Measurements from ENCODE around the gene BCKDHA.
"Not testable (repeated sequence)": the region's sequence is repeated elsewhere in the genome, so short reads cannot be mapped to it uniquely, and the experiment has no call there.

BCKDHA gene

DNA sequence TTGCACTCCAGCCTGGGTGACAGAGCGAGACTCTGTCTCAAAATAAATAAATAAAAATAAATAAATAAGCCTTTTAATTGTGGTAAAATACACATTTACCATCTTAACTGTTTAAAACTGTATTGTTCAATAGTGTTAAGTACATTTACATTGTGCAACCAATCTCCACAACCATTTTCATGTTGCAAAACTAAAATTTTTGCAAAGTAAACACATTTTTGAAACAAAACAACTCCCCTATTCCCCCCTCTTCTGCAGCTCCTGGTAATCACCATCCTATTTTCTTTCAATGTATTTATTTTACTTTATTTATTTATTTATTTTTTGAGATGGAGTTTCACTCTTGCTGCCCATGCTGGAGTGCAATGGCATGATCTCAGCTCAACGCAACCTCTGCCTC lies 27.8 kb upstream of the BCKDHA start:
- Histone ChIP-seq H3K9ac (ENCODE audit: low read depth, low read length) (no peak overlapping the region), H3K79me2 (ENCODE audit: insufficient read depth, low read length) (peaks cover 15% of the 10 kb centered on the region), H3K4me2 (ENCODE audit: insufficient read depth, low read length) (no peak overlapping the region), H3K27ac (ENCODE audit: low read length) (no peak overlapping the region), H3K9me3 (ENCODE audit: insufficient read depth, low read length, severe bottlenecking) (no peaks in the 10 kb centered on the region), H3K4me1 (ENCODE audit: insufficient read depth, low read length) (peaks cover 6% of the 10 kb centered on the region), H4K20me1 (ENCODE audit: insufficient read depth, low read length) (no peaks in the 10 kb centered on the region), H3K27me3 (ENCODE audit: insufficient read depth, low read length, poor library complexity) (no peaks in the 10 kb centered on the region), H2AFZ (ENCODE audit: low read depth, low read length) (no peak overlapping the region), H3K36me3 (ENCODE audit: insufficient read depth, low read length) (no peaks in the 10 kb centered on the region; the same call in 1 of the 2 replicates), H3K4me3 (ENCODE audit: low read depth in 1 of 2, low read length in 2 of 2) (no peak overlapping the region)
- ATAC-seq (ENCODE audit: insufficient read depth, low read depth): no peak
- DNase-seq: no peak
- no peak for TF ChIP-seq EZH2 (IDR thresholded peaks at IDR 0.05; ENCODE audit: borderline replicate concordance, low read depth, low read length, severe bottlenecking)
- TF ChIP-seq, protein P1, sequence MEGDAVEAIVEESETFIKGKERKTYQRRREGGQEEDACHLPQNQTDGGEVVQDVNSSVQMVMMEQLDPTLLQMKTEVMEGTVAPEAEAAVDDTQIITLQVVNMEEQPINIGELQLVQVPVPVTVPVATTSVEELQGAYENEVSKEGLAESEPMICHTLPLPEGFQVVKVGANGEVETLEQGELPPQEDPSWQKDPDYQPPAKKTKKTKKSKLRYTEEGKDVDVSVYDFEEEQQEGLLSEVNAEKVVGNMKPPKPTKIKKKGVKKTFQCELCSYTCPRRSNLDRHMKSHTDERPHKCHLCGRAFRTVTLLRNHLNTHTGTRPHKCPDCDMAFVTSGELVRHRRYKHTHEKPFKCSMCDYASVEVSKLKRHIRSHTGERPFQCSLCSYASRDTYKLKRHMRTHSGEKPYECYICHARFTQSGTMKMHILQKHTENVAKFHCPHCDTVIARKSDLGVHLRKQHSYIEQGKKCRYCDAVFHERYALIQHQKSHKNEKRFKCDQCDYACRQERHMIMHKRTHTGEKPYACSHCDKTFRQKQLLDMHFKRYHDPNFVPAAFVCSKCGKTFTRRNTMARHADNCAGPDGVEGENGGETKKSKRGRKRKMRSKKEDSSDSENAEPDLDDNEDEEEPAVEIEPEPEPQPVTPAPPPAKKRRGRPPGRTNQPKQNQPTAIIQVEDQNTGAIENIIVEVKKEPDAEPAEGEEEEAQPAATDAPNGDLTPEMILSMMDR (IDR thresholded peaks at IDR 0.05; ENCODE audit: borderline replicate concordance, extremely low read depth, low read length, poor library complexity, severe bottlenecking): no peak

DNA sequence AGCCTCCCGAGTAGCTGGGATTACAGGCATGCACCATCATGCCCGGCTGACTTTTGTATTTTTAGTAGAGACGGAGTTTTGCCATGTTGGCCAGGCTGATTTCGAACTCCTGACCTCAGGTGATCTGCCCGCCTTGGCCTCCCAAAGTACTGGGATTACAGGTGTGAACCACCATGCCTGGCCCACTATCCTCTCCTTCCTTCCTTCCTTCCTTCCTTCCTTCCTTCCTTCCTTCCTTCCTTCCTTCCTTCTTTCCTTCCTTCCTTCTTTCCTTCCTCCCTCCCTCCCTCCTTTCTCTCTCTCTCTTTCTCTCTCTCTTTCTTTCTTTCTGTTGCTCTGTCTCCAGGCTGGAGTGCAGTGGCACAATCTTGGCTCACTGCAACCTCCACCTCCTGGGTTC lies 26.5 kb upstream of the BCKDHA start:
- not testable (repeated sequence) for ATAC-seq (ENCODE audit: insufficient read depth, low read depth); H3K9ac ChIP-seq (ENCODE audit: low read depth, low read length); H3K4me3 ChIP-seq (ENCODE audit: low read depth in 1 of 2, low read length in 2 of 2); H3K4me1 ChIP-seq (ENCODE audit: insufficient read depth, low read length); H3K9me3 ChIP-seq (ENCODE audit: insufficient read depth, low read length, severe bottlenecking); H3K4me2 ChIP-seq (ENCODE audit: insufficient read depth, low read length); DNase-seq; H4K20me1 ChIP-seq (ENCODE audit: insufficient read depth, low read length); H2AFZ ChIP-seq (ENCODE audit: low read depth, low read length); H3K27me3 ChIP-seq (ENCODE audit: insufficient read depth, low read length, poor library complexity); H3K79me2 ChIP-seq (ENCODE audit: insufficient read depth, low read length); H3K36me3 ChIP-seq (ENCODE audit: insufficient read depth, low read length); H3K27ac ChIP-seq (ENCODE audit: low read length)

DNA sequence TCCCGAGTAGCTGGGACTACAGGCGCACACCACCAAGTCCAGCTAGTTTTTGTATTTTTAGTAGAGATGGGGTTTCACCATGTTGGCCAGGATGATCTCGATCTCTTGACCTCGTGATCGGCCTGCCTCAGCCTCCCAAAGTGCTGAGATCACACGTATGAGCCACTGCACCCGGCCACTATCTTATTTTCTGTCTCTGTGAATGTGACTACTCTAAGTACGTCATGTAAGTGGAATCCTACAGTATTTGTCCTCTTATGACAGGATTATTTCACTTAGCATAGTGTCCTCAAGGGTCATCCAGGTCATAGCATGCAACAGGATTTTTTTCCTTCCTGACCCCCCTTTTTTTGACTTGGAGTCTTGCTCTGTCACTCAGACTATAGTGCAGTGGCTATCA lies 26.1 kb upstream of the BCKDHA start:
- Histone ChIP-seq H3K4me2 (ENCODE audit: insufficient read depth, low read length) (no peak overlapping the region), H3K9me3 (ENCODE audit: insufficient read depth, low read length, severe bottlenecking) (no peaks in the 10 kb centered on the region), H4K20me1 (ENCODE audit: insufficient read depth, low read length) (no peaks in the 10 kb centered on the region), H3K27me3 (ENCODE audit: insufficient read depth, low read length, poor library complexity) (no peaks in the 10 kb centered on the region), H3K4me1 (ENCODE audit: insufficient read depth, low read length) (no peaks in the 10 kb centered on the region), H3K36me3 (ENCODE audit: insufficient read depth, low read length) (no peaks in the 10 kb centered on the region), H3K9ac (ENCODE audit: low read depth, low read length) (no peak overlapping the region), H2AFZ (ENCODE audit: low read depth, low read length) (no peak overlapping the region), H3K4me3 (ENCODE audit: low read depth in 1 of 2, low read length in 2 of 2) (no peak overlapping the region), H3K27ac (ENCODE audit: low read length) (no peak overlapping the region), H3K79me2 (ENCODE audit: insufficient read depth, low read length) (peaks cover 2% of the 10 kb centered on the region)
- TF ChIP-seq, protein P1 (IDR thresholded peaks at IDR 0.05; ENCODE audit: borderline replicate concordance, extremely low read depth, low read length, poor library complexity, severe bottlenecking): no peak
- DNase-seq: no peak
- ATAC-seq (ENCODE audit: insufficient read depth, low read depth): no peak

DNA sequence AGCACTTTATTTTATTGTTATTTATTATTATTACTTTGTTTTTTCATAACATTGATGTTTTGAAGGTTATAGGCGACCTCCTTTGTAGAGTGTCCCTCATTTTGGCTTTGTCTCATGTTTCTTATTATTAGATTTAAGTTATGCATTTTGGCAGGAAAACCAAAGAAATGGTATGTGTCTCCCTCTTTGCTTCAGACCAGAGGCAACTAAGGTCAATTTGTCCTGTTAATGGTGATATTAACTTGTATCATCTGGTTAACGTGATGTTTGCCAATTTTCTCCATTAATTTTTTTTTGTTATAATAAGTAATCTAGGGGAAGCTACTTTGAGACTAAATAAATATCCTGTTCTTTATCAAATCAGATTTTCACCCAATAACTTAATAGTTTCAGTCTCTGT lies 25.1 kb upstream of the BCKDHA start:
- no peak overlapping the region for H3K4me3 ChIP-seq (ENCODE audit: low read depth in 1 of 2, low read length in 2 of 2)
- H4K20me1 ChIP-seq (ENCODE audit: insufficient read depth, low read length): no peaks in the 10 kb centered on the region
- H2AFZ ChIP-seq (ENCODE audit: low read depth, low read length): no peak overlapping the region
- H3K9ac ChIP-seq (ENCODE audit: low read depth, low read length): no peak overlapping the region
- TF ChIP-seq EZH2 (IDR thresholded peaks at IDR 0.05; ENCODE audit: borderline replicate concordance, low read depth, low read length, severe bottlenecking): no peak
- TF ChIP-seq, protein P1 (IDR thresholded peaks at IDR 0.05; ENCODE audit: borderline replicate concordance, extremely low read depth, low read length, poor library complexity, severe bottlenecking): no peak
- no peak for DNase-seq
- no peaks in the 10 kb centered on the region for H3K4me1 ChIP-seq (ENCODE audit: insufficient read depth, low read length)
- H3K79me2 ChIP-seq (ENCODE audit: insufficient read depth, low read length): peaks cover 2% of the 10 kb centered on the region; the same call in 1 of the 2 replicates
- no peaks in the 10 kb centered on the region for H3K9me3 ChIP-seq (ENCODE audit: insufficient read depth, low read length, severe bottlenecking)
- H3K27ac ChIP-seq (ENCODE audit: low read length): no peak overlapping the region
- H3K36me3 ChIP-seq (ENCODE audit: insufficient read depth, low read length): no peaks in the 10 kb centered on the region
- ATAC-seq (ENCODE audit: insufficient read depth, low read depth): no peak
- no peak overlapping the region for H3K4me2 ChIP-seq (ENCODE audit: insufficient read depth, low read length)
- H3K27me3 ChIP-seq (ENCODE audit: insufficient read depth, low read length, poor library complexity): no peaks in the 10 kb centered on the region
